ENCODE results near the gene PDE8A. TPM values are rescaled to one million over a fixed set of nuclear protein-coding genes. Genes with fewer than 3 reads are reported as not detected.

The PDE8A gene
- total and polyA plus RNA-seq, 2 experiments from 2014 or later, result 5.6 to 7.5 TPM

GRCh38 chr15:85031944-85032558, 50.4 kb downstream of the PDE8A start:
- Histone ChIP-seq H3K79me2 (replicated peaks; ENCODE audit: insufficient read depth) (no peaks in the 10 kb centered on the region), H3K27ac (ENCODE audit: low read depth) (no peak overlapping the region), H3F3A (replicated peaks; ENCODE audit: low read depth) (no peaks in the 10 kb centered on the region; the same call in 1 of the 2 replicates), H3K4me1 (ENCODE audit: insufficient read depth) (peaks cover 58% of the 10 kb centered on the region), H3K4me3 (no peak overlapping the region), H3K27me3 (ENCODE audit: insufficient read depth) (no peaks in the 10 kb centered on the region), H3K9me2 (ENCODE audit: insufficient read depth) (no peaks in the 10 kb centered on the region), H3K4me2 (peak overlapping the region; percentile 63), H4K20me1 (replicated peaks; ENCODE audit: insufficient read depth) (no peaks in the 10 kb centered on the region; the same call in 1 of the 2 replicates), H2AFZ (no peak overlapping the region), H3K36me3 (ENCODE audit: insufficient read depth) (no peaks in the 10 kb centered on the region)
- Mint-ChIP-seq H3K36me3 (ENCODE audit: low read depth) (no peaks in the 10 kb centered on the region), H3K9me3 (no peaks in the 10 kb centered on the region), H3K4me3 (no peak overlapping the region), H3K27me3 (ENCODE audit: insufficient read depth, low read depth, poor library complexity) (no peaks in the 10 kb centered on the region), H3K27ac (no peak overlapping the region; the same call in 1 of the 2 replicates), H3K4me1 (peaks cover 41% of the 10 kb centered on the region)
- no peak for DNase-seq (ENCODE audit: low spot score)
- peak; percentile 50 for ATAC-seq
- TF ChIP-seq EZH2phosphoT487 (IDR thresholded peaks at IDR 0.05; ENCODE audit: unreplicated experiment), result no peak
- TF ChIP-seq JUNB (IDR thresholded peaks at IDR 0.05; ENCODE audit: unreplicated experiment), result no peak
- TF ChIP-seq POLR2AphosphoS5 (IDR thresholded peaks at IDR 0.05; ENCODE audit: low read depth), result no peak
- no peak for TF ChIP-seq NANOG (IDR thresholded peaks at IDR 0.05; ENCODE audit: borderline replicate concordance)
- no peak for TF ChIP-seq ZNF331 (CRISPR knock-in tag; IDR thresholded peaks at IDR 0.05; ENCODE audit: low read depth)
- TF ChIP-seq, protein P1, sequence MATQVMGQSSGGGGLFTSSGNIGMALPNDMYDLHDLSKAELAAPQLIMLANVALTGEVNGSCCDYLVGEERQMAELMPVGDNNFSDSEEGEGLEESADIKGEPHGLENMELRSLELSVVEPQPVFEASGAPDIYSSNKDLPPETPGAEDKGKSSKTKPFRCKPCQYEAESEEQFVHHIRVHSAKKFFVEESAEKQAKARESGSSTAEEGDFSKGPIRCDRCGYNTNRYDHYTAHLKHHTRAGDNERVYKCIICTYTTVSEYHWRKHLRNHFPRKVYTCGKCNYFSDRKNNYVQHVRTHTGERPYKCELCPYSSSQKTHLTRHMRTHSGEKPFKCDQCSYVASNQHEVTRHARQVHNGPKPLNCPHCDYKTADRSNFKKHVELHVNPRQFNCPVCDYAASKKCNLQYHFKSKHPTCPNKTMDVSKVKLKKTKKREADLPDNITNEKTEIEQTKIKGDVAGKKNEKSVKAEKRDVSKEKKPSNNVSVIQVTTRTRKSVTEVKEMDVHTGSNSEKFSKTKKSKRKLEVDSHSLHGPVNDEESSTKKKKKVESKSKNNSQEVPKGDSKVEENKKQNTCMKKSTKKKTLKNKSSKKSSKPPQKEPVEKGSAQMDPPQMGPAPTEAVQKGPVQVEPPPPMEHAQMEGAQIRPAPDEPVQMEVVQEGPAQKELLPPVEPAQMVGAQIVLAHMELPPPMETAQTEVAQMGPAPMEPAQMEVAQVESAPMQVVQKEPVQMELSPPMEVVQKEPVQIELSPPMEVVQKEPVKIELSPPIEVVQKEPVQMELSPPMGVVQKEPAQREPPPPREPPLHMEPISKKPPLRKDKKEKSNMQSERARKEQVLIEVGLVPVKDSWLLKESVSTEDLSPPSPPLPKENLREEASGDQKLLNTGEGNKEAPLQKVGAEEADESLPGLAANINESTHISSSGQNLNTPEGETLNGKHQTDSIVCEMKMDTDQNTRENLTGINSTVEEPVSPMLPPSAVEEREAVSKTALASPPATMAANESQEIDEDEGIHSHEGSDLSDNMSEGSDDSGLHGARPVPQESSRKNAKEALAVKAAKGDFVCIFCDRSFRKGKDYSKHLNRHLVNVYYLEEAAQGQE (IDR thresholded peaks at IDR 0.05; ENCODE audit: unreplicated experiment), result no peak
- no peak for TF ChIP-seq STAT1 (IDR thresholded peaks at IDR 0.05; ENCODE audit: unreplicated experiment)
- TF ChIP-seq, protein P2, sequence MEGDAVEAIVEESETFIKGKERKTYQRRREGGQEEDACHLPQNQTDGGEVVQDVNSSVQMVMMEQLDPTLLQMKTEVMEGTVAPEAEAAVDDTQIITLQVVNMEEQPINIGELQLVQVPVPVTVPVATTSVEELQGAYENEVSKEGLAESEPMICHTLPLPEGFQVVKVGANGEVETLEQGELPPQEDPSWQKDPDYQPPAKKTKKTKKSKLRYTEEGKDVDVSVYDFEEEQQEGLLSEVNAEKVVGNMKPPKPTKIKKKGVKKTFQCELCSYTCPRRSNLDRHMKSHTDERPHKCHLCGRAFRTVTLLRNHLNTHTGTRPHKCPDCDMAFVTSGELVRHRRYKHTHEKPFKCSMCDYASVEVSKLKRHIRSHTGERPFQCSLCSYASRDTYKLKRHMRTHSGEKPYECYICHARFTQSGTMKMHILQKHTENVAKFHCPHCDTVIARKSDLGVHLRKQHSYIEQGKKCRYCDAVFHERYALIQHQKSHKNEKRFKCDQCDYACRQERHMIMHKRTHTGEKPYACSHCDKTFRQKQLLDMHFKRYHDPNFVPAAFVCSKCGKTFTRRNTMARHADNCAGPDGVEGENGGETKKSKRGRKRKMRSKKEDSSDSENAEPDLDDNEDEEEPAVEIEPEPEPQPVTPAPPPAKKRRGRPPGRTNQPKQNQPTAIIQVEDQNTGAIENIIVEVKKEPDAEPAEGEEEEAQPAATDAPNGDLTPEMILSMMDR (conservative IDR thresholded peaks at IDR 0.05; ENCODE audit: low read depth in 2 of 2), result no peak
- TF ChIP-seq ZNF114 (CRISPR knock-in tag; IDR thresholded peaks at IDR 0.05), result no peak
- TF ChIP-seq EZH2 (IDR thresholded peaks at IDR 0.05; ENCODE audit: low read depth, unreplicated experiment), result no peak
- no peak for TF ChIP-seq ETS1 (IDR thresholded peaks at IDR 0.05)
- no peak for TF ChIP-seq ZNF462 (CRISPR knock-in tag; IDR thresholded peaks at IDR 0.05)
- TF ChIP-seq CREB1 (CRISPR knock-in tag; IDR thresholded peaks at IDR 0.05; ENCODE audit: low read depth), result no peak
